Activated CD8-positive, alpha-beta memory T cell treated with anti-CD3 and anti-CD28 coated beads, Interleukin-2, amount 10 ng/mL, durations not matched to agents 7 days and 5 days (primary cell): ENCODE results near the gene KLK15. TPM values are rescaled to one million over a fixed set of nuclear protein-coding genes. Genes with fewer than 3 reads are reported as not detected.
A peak's percentile ranks its signal among the peaks of the same experiment; 100 is the strongest.

Experiments used
- ATAC-seq: fragments of 150-1000 bp; cut with Tn5 transposase; one replicate; pipeline ENCODE4 v1.10.0; 2021; ENCODE audit warnings: moderate library complexity
- CTCF ChIA-PET: fragments of 350-600 bp; sonication (Branson Sonifier 250); formaldehyde crosslinking; loops from one replicate; lab custom pipeline; 2021; ENCODE audit warnings: antibody characterized with exemption; lab: Charles Lee
- DNase-seq: peaks from one replicate; pipeline ENCODE4 v3.0.0-alpha.2; 2020
- H3K27ac Mint-ChIP-seq: one replicate; pipeline ENCODE4 v1.8.0; 2021; ENCODE audit warnings: mild to moderate bottlenecking, mixed read lengths
- H3K27me3 Mint-ChIP-seq: one replicate; pipeline ENCODE4 v1.8.0; 2021; ENCODE audit warnings: mixed read lengths
- H3K36me3 Mint-ChIP-seq: one replicate; pipeline ENCODE4 v1.8.0; 2021; ENCODE audit warnings: mild to moderate bottlenecking, mixed read lengths
- H3K4me1 Mint-ChIP-seq: one replicate; pipeline ENCODE4 v1.8.0; 2021; ENCODE audit warnings: mixed read lengths
- H3K4me3 Mint-ChIP-seq: one replicate; pipeline ENCODE4 v1.8.0; 2021; ENCODE audit warnings: mild to moderate bottlenecking, moderate library complexity, mixed read lengths
- H3K9me3 Mint-ChIP-seq: one replicate; pipeline ENCODE4 v1.8.0; 2022; ENCODE audit warnings: low read depth, mixed read lengths
- total RNA-seq, 2 experiments: library from RNA; stranded (reverse); gene quantifications; one replicate each; pipeline ENCODE4 v1.2.3, GENCODE V29; 2021

KLK15 gene
- total RNA-seq, 2 experiments from 2014 or later, result not detected

DNA sequence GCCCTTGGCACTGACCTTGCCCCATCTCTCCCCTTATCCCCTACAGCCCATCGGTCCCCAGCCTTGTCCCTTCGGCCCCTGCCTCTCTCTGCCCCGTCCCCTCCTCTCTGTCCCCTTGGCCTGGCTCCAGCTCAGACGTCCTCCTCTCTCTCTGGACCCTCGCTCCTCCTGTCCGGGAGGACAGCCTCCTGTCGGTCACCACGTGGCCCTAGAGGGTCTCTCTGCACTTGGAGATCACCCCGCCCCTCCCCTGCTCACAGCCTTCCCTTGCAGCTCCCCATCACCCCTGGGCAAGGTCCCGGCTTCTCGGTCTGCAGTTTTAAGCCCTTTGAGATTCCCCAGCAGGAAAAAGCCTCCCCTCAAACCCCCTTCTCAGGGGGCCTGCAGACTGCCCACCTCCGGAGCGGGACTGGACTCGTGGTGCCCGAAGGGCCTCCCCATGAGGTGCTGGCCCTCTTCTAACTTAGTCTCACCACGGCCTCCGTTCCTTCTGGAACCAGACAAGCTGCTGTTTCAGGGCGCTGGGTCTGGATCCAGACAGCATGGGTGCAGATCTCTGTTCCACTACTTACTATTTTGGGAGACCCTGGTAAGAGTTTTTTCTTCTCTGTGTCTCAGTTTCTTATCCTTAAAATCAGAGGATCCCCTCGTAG, 3.3 kb upstream of the KLK15 start:
- H3K27me3 Mint-ChIP-seq, result peaks cover 40% of the 10 kb centered on the region
- DNase-seq (no peak), ATAC-seq (no peak)
- H3K4me3 Mint-ChIP-seq, result peak overlapping the region; percentile 68
- H3K9me3 Mint-ChIP-seq, result no peaks in the 10 kb centered on the region
- H3K36me3 Mint-ChIP-seq, result no peaks in the 10 kb centered on the region
- H3K4me1 Mint-ChIP-seq, result peaks cover 11% of the 10 kb centered on the region
- H3K27ac Mint-ChIP-seq, result no peak overlapping the region
- CTCF ChIA-PET, result no interaction called here

DNA sequence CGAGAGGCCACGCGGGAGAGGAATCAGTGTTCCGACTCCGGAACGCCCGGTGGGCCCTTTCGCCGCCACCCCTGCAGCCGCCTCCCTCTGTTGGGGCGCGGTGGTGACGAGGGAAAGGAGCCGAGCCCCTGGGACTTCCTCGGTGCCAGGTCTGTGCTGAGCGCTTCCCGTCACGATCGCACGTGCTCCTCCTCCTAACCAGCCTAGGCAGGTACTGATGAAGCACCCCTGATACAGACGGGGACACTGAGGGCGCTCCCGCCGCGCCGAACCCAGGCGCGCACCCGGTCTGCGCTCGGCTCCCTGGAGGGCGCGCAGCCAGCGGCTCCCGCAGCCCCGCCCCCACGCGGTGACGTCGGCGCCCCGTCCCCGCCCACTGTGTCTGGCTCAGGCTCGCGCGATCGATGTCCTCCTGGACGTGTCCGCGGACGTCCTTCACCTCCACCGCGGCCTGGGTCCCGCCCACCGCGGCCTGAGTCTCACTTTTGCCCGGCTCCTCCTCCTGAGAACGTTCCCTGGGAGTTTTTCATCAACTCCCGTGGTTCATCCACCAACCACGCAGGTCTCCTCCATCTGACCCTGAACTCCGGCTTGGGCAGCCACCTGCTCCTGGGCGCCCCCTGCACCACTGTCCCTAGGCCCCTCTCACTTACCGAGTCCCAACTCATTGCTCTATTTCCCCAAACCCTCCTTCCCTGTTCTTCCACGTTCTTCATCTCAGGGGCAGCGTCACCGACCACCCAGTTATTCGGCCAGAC, 2.6 kb upstream of the KLK15 start:
- peaks cover 40% of the 10 kb centered on the region for H3K27me3 Mint-ChIP-seq

DNA sequence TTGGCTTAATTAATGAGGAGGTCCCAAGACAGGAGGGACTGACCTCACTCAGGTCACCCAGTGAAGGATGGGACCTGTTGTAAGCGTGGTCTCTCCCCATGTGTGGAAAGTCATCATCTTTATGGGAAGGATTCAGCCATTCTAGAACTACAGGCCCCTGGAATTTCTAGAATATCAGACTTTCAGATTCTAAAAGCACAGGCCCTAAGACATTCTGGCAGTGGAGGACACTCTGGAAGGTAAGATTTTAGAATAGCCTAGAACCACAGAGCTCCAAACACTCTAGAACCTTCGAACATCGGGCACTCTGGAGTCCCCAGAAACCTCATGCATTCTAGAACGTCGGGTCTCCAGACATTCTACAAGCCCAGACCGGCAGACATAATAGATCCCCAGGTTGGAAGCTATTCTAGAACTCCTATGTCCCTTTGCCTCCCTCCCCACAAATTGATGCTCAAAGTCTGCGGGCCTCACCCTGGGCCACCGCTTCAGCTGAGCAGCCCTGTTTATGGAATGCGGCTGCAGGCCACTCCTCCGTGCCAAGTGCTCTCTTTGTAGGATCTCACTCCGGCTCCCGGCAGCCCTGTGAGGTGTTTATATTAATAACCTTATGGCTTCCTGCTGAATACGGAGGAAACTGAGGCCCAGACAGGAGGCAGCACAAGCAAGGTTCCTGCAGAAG, 1.9 kb upstream of the KLK15 start:
- no peak overlapping the region for H3K27ac Mint-ChIP-seq
- H3K9me3 Mint-ChIP-seq, result no peaks in the 10 kb centered on the region
- H3K36me3 Mint-ChIP-seq, result no peaks in the 10 kb centered on the region
- ATAC-seq (peak; percentile 4), DNase-seq (no peak)
- CTCF ChIA-PET, result interaction anchor here (1.2 kb wide), 1 partner anchor 280 kb away, joined by 3 read pairs; no protein-coding TSS in a partner anchor
- peak overlapping the region; percentile 68 for H3K4me3 Mint-ChIP-seq
- H3K27me3 Mint-ChIP-seq, result peaks cover 41% of the 10 kb centered on the region
- peaks cover 11% of the 10 kb centered on the region for H3K4me1 Mint-ChIP-seq

More for the DNA sequence above, 2.6 kb upstream of the KLK15 start:
- peak; percentile 96 for ATAC-seq
- DNase-seq, result peak; percentile 83
- no peak overlapping the region for H3K27ac Mint-ChIP-seq
- H3K9me3 Mint-ChIP-seq, result no peaks in the 10 kb centered on the region
- H3K4me1 Mint-ChIP-seq, result peaks cover 11% of the 10 kb centered on the region
- CTCF ChIA-PET, result no interaction called here
- peak overlapping the region; percentile 68 for H3K4me3 Mint-ChIP-seq
- no peaks in the 10 kb centered on the region for H3K36me3 Mint-ChIP-seq

DNA sequence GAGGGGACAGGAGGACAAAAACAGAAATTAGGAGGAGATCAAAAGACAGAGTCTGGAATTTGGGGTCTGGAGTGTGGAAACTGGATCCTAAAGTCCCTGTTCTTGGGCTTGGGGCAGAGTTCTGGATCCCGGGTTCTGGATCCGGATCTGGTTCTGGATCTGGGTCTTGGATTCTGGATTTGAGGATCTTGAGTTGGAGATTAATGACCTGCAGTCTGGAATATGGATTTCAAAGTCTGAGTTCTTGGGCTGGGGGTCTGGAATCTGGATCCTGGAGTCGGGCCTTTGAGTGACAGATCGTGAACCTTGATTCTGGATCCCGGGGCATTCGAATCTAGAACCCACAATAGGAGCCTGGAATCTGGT, 411 bp upstream of the KLK15 start:
- H3K27ac Mint-ChIP-seq, result no peak overlapping the region
- peaks cover 46% of the 10 kb centered on the region for H3K27me3 Mint-ChIP-seq
- no peaks in the 10 kb centered on the region for H3K36me3 Mint-ChIP-seq
- CTCF ChIA-PET, result no interaction called here
- H3K4me1 Mint-ChIP-seq, result peaks cover 11% of the 10 kb centered on the region
- DNase-seq (no peak), ATAC-seq (no peak)
- no peaks in the 10 kb centered on the region for H3K9me3 Mint-ChIP-seq
- no peak overlapping the region for H3K4me3 Mint-ChIP-seq

DNA sequence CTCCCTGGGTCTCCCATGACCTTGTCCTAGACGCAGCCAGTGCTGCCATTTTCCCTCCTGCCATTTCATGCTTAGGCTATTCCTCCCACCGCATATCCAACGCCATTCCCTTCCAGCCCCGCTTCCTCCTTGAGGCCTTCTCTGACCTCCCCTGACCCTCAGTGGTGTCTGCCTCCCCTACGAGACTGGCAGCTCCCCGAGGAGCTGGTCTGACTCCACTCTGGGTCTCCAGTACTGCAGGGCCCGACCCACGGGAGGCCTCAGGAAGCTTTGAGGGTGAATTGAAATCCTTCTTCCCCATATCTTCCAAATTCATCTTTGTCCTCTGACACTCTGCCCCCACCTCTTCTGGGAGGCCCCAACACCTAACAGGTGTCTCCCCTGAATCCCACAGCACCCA, 708 bp downstream of the KLK15 start:
- ATAC-seq, result no peak
- H3K36me3 Mint-ChIP-seq, result no peaks in the 10 kb centered on the region
- CTCF ChIA-PET, result no interaction called here
- no peak overlapping the region for H3K27ac Mint-ChIP-seq
- peaks cover 8% of the 10 kb centered on the region for H3K4me1 Mint-ChIP-seq
- H3K4me3 Mint-ChIP-seq, result no peak overlapping the region
- no peaks in the 10 kb centered on the region for H3K9me3 Mint-ChIP-seq
- peaks cover 46% of the 10 kb centered on the region for H3K27me3 Mint-ChIP-seq
- no peak for DNase-seq

DNA sequence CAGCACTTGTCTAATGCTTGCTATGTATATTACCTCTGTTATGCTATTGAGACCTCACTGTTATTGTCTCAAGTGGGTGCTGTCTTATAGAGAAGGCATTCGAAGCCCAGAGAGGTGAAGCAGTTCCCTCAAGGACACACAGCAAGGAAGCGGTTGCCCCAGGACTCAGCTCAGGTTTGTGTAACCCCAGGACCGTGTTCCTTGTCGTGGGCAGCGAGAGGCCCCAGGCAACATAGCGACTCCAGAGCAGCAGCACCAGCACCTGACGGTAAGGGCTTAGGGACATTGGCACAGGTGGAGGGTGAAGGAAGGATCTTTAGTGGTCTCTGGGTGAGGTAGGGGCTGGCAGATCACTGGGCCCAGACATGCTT, 2.4 kb downstream of the KLK15 start:
- no peaks in the 10 kb centered on the region for H3K9me3 Mint-ChIP-seq
- H3K4me1 Mint-ChIP-seq, result peaks cover 4% of the 10 kb centered on the region
- no peak overlapping the region for H3K4me3 Mint-ChIP-seq
- peaks cover 32% of the 10 kb centered on the region for H3K27me3 Mint-ChIP-seq
- no peak overlapping the region for H3K27ac Mint-ChIP-seq
- CTCF ChIA-PET, result no interaction called here
- DNase-seq, result no peak
- no peak for ATAC-seq
- no peaks in the 10 kb centered on the region for H3K36me3 Mint-ChIP-seq

DNA sequence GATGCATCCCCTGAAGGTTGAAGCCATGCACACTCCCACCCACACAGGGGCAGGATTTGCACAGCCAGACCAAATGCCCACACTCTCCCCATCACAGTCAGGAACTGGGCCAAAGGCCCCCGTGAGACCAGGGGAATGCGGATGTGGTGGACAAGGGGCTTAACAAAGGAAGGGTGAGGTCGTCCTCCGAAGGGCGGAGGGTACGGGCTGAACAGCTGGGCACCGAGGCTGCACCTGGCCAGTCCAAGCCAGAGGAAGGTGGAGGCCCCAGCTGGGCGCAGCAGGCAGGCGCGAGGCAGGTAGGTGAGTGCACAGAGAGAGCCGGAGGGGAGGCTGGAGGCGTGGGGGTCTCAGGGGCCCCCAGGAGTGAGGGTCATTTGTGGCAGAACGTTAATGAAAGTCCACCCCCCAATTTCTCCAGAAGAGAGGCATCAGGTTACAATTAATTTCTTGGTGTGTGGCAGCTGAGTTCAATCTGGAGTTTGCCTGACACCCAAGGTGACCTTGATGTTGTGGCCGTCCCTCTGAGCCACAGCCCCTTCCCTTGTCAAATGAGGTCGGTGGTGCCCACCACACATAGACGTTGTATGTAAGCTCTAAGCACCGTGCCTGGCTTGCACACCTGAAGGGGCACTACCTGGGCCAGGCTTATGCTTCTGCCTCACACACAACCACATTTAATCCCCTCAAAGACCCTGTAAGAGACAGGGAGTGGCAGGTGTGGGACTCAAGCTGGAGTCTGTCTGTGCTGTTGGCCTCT, 2.9 kb downstream of the KLK15 start:
- Mint-ChIP-seq H3K27ac (no peak overlapping the region), H3K4me3 (no peak overlapping the region), H3K36me3 (no peaks in the 10 kb centered on the region), H3K9me3 (no peaks in the 10 kb centered on the region), H3K27me3 (peaks cover 31% of the 10 kb centered on the region), H3K4me1 (peaks cover 3% of the 10 kb centered on the region)
- CTCF ChIA-PET, result no interaction called here
- ATAC-seq (no peak), DNase-seq (no peak)

DNA sequence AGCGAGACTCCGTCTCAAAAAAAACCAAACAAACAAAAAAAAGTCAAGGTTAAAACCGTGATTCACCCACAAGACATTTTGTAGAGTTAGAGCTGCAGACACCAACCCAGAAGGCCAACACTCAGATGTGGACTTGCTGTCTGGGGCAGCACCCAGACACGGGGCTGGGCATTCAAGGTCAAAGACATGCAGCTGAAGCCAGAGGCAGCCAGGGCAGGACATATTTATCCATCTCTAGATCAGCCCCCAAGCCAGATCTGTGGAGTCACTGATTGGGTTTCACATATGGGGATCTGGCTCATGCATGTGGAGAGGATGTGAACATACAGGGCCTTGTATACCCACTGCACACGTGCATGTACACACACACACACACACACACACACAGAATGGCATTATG, 3.6 kb downstream of the KLK15 start:
- Mint-ChIP-seq H3K4me1 (no peaks in the 10 kb centered on the region), H3K4me3 (no peak overlapping the region), H3K9me3 (no peaks in the 10 kb centered on the region), H3K27ac (no peak overlapping the region), H3K27me3 (peaks cover 24% of the 10 kb centered on the region), H3K36me3 (no peaks in the 10 kb centered on the region)
- no peak for DNase-seq
- CTCF ChIA-PET, result interaction anchor here (0.8 kb wide), 1 partner anchor 23 kb away, joined by 3 read pairs; no protein-coding TSS in a partner anchor
- ATAC-seq, result no peak

DNA sequence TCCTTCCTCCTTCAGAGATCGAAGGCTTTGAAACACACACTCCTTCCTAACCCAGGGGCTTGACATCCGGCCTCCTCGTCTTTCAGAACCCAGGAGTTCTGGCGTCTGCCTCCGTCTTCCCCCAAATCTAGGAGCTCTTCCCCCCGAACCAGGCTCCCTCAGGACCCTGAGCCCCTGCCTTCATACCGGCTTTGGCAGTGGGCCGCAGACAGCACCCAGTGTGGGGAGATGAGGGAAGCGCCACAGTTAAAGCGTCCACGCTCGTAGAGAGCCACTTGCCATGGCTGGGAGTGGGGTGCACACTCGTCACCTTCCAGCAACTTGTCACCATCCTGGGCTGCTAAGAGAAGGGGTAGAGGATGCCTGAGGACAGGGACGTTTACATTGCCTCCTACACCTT, 5.9 kb downstream of the KLK15 start:
- Mint-ChIP-seq H3K27ac (no peak overlapping the region), H3K4me3 (no peak overlapping the region), H3K27me3 (peaks cover 19% of the 10 kb centered on the region)

DNA sequence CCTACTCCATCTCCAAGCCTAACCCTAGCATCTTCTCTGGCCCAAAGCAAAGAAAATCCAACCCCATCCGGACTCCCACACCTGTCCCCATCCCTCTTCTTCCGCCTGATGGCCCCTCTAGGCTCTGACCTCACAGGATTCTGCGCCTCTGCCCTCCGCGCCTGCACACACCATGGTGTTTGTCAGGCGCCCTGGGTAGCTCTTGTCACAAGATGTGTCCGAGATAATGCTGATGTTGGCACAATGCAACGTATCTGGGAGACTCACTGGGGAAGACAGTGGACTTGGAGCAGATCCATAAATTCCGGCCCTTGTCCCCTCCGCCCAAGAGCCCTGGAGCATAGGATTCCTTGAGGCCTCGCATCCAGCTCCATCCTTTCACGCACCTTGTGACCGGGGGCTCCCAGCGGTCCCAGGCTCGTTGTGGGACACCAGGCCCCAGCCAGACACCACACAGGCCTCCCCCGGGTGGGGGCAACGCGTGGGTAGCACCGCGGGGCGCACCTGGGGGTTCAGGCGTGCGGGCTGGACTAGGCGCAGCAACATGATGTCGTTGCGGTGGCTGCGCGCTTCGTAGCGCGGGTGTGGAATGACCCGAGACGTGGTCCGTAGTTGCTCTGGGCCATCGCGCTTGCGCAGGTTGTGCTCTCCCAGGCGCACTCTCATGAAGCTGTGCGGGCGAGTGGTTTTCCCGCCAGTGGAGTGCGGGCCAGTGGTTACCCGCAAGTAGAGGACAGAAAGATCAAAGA, 6.7 kb downstream of the KLK15 start:
- H3K4me3 Mint-ChIP-seq, result no peak overlapping the region
- H3K27me3 Mint-ChIP-seq, result peaks cover 26% of the 10 kb centered on the region
- H3K4me1 Mint-ChIP-seq, result no peaks in the 10 kb centered on the region
- no peak for DNase-seq
- no peak overlapping the region for H3K27ac Mint-ChIP-seq
- ATAC-seq, result no peak
- H3K9me3 Mint-ChIP-seq, result no peaks in the 10 kb centered on the region
- CTCF ChIA-PET, result no interaction called here
- H3K36me3 Mint-ChIP-seq, result no peaks in the 10 kb centered on the region

More for the DNA sequence above, 5.9 kb downstream of the KLK15 start:
- DNase-seq (no peak), ATAC-seq (no peak)
- H3K4me1 Mint-ChIP-seq, result no peaks in the 10 kb centered on the region
- H3K36me3 Mint-ChIP-seq, result no peaks in the 10 kb centered on the region
- no peaks in the 10 kb centered on the region for H3K9me3 Mint-ChIP-seq
- CTCF ChIA-PET, result no interaction called here

DNA sequence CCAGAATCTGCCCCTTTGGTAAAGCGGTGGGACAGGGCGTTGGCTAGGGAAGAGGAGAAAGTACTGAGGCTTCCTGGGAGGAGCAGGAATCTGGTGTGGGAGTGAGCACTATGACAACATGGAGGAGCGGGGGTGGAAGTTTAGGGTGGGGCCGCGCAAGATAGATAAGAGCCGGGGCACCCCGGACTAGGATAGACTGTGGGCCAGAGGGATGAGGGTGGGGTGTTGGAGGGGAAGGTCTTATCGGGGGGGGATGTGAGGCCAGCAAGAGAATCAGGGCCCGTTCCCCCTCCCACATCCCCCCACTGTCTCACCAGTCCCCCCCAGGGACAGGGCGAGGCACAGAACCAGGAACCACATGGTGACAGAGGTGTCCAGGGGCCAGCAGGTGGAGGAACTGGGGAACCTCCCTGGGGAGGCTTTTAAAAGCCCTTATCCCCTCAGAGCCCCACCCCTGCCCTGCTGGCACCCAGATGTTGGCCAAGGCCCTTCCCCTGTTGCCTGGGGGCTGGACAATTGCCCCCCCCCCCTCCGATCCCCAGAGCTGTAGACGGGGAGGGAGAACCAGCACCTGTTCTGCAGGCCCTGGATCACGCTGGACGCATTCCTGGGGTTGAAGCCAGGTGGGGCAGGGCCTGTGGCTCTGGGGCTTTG, 9.9 kb downstream of the KLK15 start, which contains the start of gene KLK1:
Gene KLK1, minus strand, starts transcription at position 399 of the 654 bp plus-strand sequence. Its CDS starts 39 bp downstream, at position 360.
- peaks cover 44% of the 10 kb centered on the region for H3K27me3 Mint-ChIP-seq
- DNase-seq (no peak), ATAC-seq (no peak)
- CTCF ChIA-PET, result interaction anchor here (1.0 kb wide), 1 partner anchor 98 kb away, joined by 3 read pairs; no protein-coding TSS in a partner anchor
- no peaks in the 10 kb centered on the region for H3K9me3 Mint-ChIP-seq
- H3K36me3 Mint-ChIP-seq, result no peaks in the 10 kb centered on the region
- H3K27ac Mint-ChIP-seq, result no peak within 1 kb of the TSS
- no peak within 1 kb of the TSS for H3K4me3 Mint-ChIP-seq
- peaks cover 24% of the 10 kb centered on the region for H3K4me1 Mint-ChIP-seq

DNA sequence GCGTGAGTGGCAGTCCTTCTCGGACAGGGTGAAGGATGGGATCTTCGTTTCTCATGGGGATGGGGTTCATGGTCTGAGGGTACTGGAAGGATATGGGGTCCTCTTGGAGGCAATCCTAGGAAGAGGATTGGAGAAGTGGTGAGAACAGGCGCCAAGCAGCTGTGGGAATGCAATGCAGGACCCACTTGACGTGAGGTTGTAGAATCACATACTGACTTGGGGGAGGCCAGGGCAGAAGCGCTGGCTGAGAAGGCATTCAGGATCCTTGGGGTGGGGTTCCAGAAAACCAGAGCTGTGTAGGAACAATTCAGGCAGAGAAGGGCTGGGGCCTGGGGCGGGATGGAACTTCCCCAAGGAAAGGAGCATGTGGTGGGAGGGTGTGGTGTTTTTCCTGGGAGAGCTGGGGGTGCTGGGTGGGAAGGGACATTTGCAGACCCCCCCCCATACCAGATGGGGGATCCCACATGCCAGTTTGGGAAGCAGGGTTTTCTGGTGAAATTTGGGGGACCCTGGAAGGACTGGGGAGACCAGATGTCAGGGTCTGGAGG, 10.6 kb downstream of the KLK15 start:
- peaks cover 27% of the 10 kb centered on the region for H3K4me1 Mint-ChIP-seq
- no peak for ATAC-seq
- H3K27me3 Mint-ChIP-seq, result peaks cover 44% of the 10 kb centered on the region
- CTCF ChIA-PET, result interaction anchor here (1.0 kb wide), 1 partner anchor 99 kb away, joined by 3 read pairs; no protein-coding TSS in a partner anchor
- no peaks in the 10 kb centered on the region for H3K9me3 Mint-ChIP-seq
- H3K4me3 Mint-ChIP-seq, result no peak overlapping the region
- no peak overlapping the region for H3K27ac Mint-ChIP-seq
- H3K36me3 Mint-ChIP-seq, result no peaks in the 10 kb centered on the region
- no peak for DNase-seq
